HCT116 (cell line): ENCODE data around the gene TCP10L. TPM values are rescaled to one million over a fixed set of nuclear protein-coding genes. Genes with fewer than 3 reads are reported as not detected.

Experiments
- ATAC-seq: fragments of 200-7000 bp; cut with Tn5 transposase; 2 replicates; pipeline ENCODE4 v1.9.1; 2020; ENCODE audit warnings: mild to moderate bottlenecking, moderate library complexity
- BruUV-seq: library from RNA; stranded (reverse); fragments of 400-500 nt; replicated peaks from 2 replicates; lab custom pipeline; 2021; lab: Mats Ljungman, UMichigan
- CTCF ChIA-PET: fragments of 300-600 bp; sonication (Branson Sonifier 250); formaldehyde crosslinking; loops from one replicate; lab custom pipeline; 2021; ENCODE audit warnings: antibody characterized with exemption; lab: Charles Lee
- POLR2A ChIA-PET: fragments of 300-600, 350-600 bp; sonication (Branson Sonifier 250); formaldehyde crosslinking; loops from one replicate; lab custom pipeline; 2021; ENCODE audit warnings: antibody characterized with exemption; lab: Charles Lee
- RAD21 ChIA-PET, 2 experiments: fragments of 300-600 bp; sonication (Branson Sonifier 250); formaldehyde crosslinking; loops; one replicate each; lab custom pipeline; 2023; ENCODE audit warnings: low total read pairs in 2 of 2; ENCODE audit not compliant: uncharacterized antibody in 2 of 2, unreplicated experiment in 2 of 2, low non-redundant PET in 1 of 2; lab: Charles Lee
- DNase-seq: peaks from one replicate; pipeline ENCODE4 v3.0.0-alpha.2; 2010; ENCODE audit warnings: low read depth, low spot score
- H2AFZ ChIP-seq: fragments of 200-600 bp; shearing (Covaris generic), sonication (generic); 2 replicates; pipeline ENCODE4 v1.6.1; 2017; ENCODE audit warnings: low read depth, mixed run types, mixed read lengths, antibody characterized with exemption, low read length; ENCODE audit not compliant: poor library complexity, severe bottlenecking
- H3K27ac ChIP-seq: 2 replicates; pipeline ENCODE4 v1.5.1; 2012; ENCODE audit warnings: low read depth, low read length
- H3K27me3 ChIP-seq: fragments of 200-600 bp; sonication (generic); 2 replicates; pipeline ENCODE4 v1.6.1; 2016; ENCODE audit warnings: mixed run types, low read length, mixed read lengths; ENCODE audit not compliant: insufficient read depth
- H3K36me3 ChIP-seq, 2 experiments: fragments of 200-500 bp in 1 of 2; fragments of 200-600 bp in 1 of 2; sonication (Bioruptor generic) in 1 of 2; sonication (generic) in 1 of 2; 2 replicates each; pipeline versions ENCODE4 v1.5.1 to v1.6.1; 2014 to 2016; ENCODE audit warnings: low read length in 2 of 2, inconsistent platforms in 1 of 2, mixed read lengths in 1 of 2, mixed run types in 1 of 2; ENCODE audit not compliant: insufficient read depth in 2 of 2, control insufficient read depth in 1 of 2
- H3K4me1 ChIP-seq, 2 experiments: fragments of 200-600 bp in 1 of 2; sonication (generic) in 1 of 2; 2 replicates each; pipeline versions ENCODE4 v1.5.1 to v1.6.1; 2012 to 2017; ENCODE audit warnings: low read length in 2 of 2, inconsistent platforms in 1 of 2, mild to moderate bottlenecking in 1 of 2, mixed read lengths in 1 of 2, mixed run types in 1 of 2, moderate library complexity in 1 of 2; ENCODE audit not compliant: insufficient read depth in 2 of 2, control insufficient read depth in 1 of 2
- H3K4me2 ChIP-seq: fragments of 200-600 bp; sonication (generic); 2 replicates; pipeline ENCODE4 v1.6.1; 2017; ENCODE audit warnings: mixed run types, low read length, mixed read lengths
- H3K4me3 ChIP-seq, 2 experiments: fragments of 200-600 bp in 1 of 2; sonication (generic) in 1 of 2; replicated peaks in 1 of 2; 2 replicates each; pipeline ENCODE4 v1.5.1; 2011 to 2016; ENCODE audit warnings: low read length in 2 of 2, control low read depth in 1 of 2, low read depth in 1 of 2, mild to moderate bottlenecking in 1 of 2, mixed read lengths in 1 of 2, mixed run types in 1 of 2
- H3K79me2 ChIP-seq: fragments of 200-600 bp; sonication (generic); 2 replicates; pipeline ENCODE4 v1.6.1; 2017; ENCODE audit warnings: mild to moderate bottlenecking, mixed run types, low read length, moderate library complexity, mixed read lengths; ENCODE audit not compliant: insufficient read depth
- H3K9ac ChIP-seq: fragments of 200-600 bp; sonication (generic); 2 replicates; pipeline ENCODE4 v1.6.1; 2016; ENCODE audit warnings: low read length, mixed read lengths
- H3K9me2 ChIP-seq: fragments of 200-600 bp; sonication (generic), shearing (Covaris generic); 2 replicates; pipeline ENCODE4 v1.6.1; 2017; ENCODE audit warnings: mixed run types, mild to moderate bottlenecking, moderate library complexity; ENCODE audit not compliant: insufficient read depth
- H3K9me3 ChIP-seq, 2 experiments: fragments of 200-500 bp in 1 of 2; fragments of 200-600 bp in 1 of 2; sonication (Bioruptor generic) in 1 of 2; sonication (generic) in 1 of 2; 2 replicates each; pipeline ENCODE4 v1.6.1; 2014 to 2017; ENCODE audit warnings: low read length in 2 of 2, mixed read lengths in 2 of 2, inconsistent platforms in 1 of 2, low read depth in 1 of 2, mild to moderate bottlenecking in 1 of 2, mixed run types in 1 of 2, moderate library complexity in 1 of 2; ENCODE audit not compliant: control insufficient read depth in 1 of 2, insufficient read depth in 1 of 2
- H4K20me1 ChIP-seq: fragments of 200-600 bp; sonication (generic), shearing (Covaris generic); 2 replicates; pipeline ENCODE4 v1.6.1; 2017; ENCODE audit warnings: mixed run types, mild to moderate bottlenecking, moderate library complexity; ENCODE audit not compliant: insufficient read depth
- CEBPB ChIP-seq: IDR thresholded peaks from 2 replicates; pipeline ENCODE4 v1.6.1; 2012; ENCODE audit warnings: low read depth
- EGR1 ChIP-seq: IDR thresholded peaks from 2 replicates; pipeline ENCODE4 v1.6.1; 2012; ENCODE audit warnings: low read depth
- EZH2 ChIP-seq: fragments of 200-600 bp; sonication (generic); IDR thresholded peaks from 2 replicates; pipeline ENCODE4 v1.6.1; 2017; ENCODE audit warnings: antibody characterized with exemption, mixed run types
- JUND ChIP-seq: IDR thresholded peaks from 2 replicates; pipeline ENCODE4 v1.6.1; 2012
- POLR2A ChIP-seq: IDR thresholded peaks from 2 replicates; pipeline ENCODE4 v1.7.0; 2011; ENCODE audit warnings: borderline replicate concordance; ENCODE audit not compliant: insufficient read depth, insufficient read length; ENCODE audit errors: extremely low read depth
- POLR2AphosphoS5 ChIP-seq: IDR thresholded peaks from 2 replicates; pipeline ENCODE4 v1.6.1; 2011; ENCODE audit warnings: mild to moderate bottlenecking, low read depth, low read length, moderate library complexity
- SIN3A ChIP-seq: IDR thresholded peaks from 2 replicates; pipeline ENCODE4 v1.6.1; 2012; ENCODE audit warnings: low read depth
- SP1 ChIP-seq: IDR thresholded peaks from 2 replicates; pipeline ENCODE4 v1.6.1; 2012; ENCODE audit warnings: low read depth
- SRF ChIP-seq: IDR thresholded peaks from 2 replicates; pipeline ENCODE4 v1.6.1; 2012; ENCODE audit warnings: low read depth
- TCF7L2 ChIP-seq: IDR thresholded peaks from 2 replicates; pipeline ENCODE4 v1.7.0; 2011; ENCODE audit warnings: borderline replicate concordance, inconsistent platforms; ENCODE audit not compliant: insufficient read depth, insufficient read length; ENCODE audit errors: extremely low read depth
- ZNF274 ChIP-seq: fragments of 200-500 bp; sonication (Bioruptor generic); IDR thresholded peaks from 2 replicates; pipeline ENCODE4 v1.6.1; 2014; ENCODE audit warnings: mild to moderate bottlenecking, low read depth, low read length, inconsistent platforms
- intact Hi-C: fragments of 100-400 bp; cut with micrococcal nuclease; formaldehyde crosslinking; loops from 2 replicates; pipeline ENCODE4 v1.10.0; 2022
- total RNA-seq: library from RNA; stranded (reverse); gene quantifications from one replicate; pipeline ENCODE4 v1.2.1, GENCODE V29; 2021; ENCODE audit not compliant: unreplicated experiment
- TF ChIP-seq, protein P1 (sequence below): IDR thresholded peaks from 2 replicates; pipeline ENCODE4 v1.6.1; 2012; ENCODE audit warnings: low read depth

The TCP10L gene
- total RNA-seq, 1 experiment from 2014 or later, result 0.07 TPM

DNA sequence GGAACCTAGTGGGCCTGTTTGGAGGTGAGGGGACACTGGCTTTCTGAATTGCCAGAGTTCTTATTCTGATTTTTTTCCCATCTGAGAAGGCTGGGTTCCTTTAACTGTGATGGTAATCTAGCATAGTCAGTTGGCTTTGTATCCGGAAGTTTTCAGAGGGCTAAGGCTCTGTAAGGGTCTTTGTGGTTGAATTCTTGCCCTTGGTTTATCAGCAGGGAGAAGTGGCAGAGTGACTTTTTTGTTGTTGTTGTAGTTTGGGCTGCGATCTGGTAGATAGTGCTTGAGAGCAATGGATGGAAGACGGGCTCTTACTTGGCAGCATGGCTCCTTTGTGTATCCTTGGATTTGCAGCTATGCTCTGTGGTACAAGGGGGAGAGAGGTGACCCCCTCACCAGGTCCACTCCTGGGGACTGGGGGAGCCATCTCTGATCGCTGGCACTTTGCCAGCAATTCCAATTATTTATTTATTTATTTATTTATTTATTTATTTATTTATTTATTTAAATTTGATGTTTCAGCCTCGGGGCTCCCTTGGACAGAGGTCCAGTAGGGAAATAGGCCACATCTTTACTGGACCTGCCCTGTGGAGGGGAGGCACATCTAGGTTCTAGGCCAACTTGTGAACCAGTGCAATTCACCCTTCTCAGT is 18.5 kb downstream of the TCP10L start (continued):
- TF ChIP-seq TCF7L2, result no peak

DNA sequence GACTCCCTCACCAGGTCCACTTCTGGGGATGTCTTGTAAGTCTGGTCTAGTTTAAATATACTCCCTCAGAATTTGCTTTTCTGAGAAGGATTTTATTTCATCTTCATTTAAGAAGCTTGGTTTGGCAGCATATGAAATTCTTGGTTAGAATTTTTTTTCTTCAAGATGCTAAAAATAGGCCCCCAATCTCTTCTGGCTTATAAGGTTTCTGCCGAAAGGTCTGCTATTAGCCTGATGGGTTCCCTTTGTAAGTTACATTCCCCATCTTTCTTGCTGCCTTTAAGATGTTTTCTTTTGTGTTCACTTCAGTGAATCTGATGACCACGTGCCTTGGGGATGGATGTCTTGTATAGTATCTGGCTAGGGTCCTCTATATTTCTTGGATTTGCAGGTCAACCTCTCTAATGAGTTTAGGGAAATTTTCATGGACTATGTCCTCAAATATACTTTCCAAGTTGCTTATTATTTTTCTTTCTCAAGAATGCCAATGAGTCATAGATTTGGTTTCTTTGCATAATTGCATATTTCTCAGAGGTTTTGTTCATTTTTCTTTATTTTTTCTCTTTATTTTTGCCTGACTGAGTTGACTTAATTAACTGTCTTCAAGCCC is 19.4 kb downstream of the TCP10L start:
- BruUV-seq, result no TSS peak
- no peak overlapping the region for H3K4me3 ChIP-seq
- H3K4me1 ChIP-seq, result peaks cover 10 to 18% of the 10 kb centered on the region in 2 experiments; a peak in 3 of 4 replicates
- no peak overlapping the region for H3K9ac ChIP-seq
- H3K36me3 ChIP-seq, result no peaks in the 10 kb centered on the region
- ChIA-PET RAD21 (no interaction called here), CTCF (no interaction called here), POLR2A (no interaction called here)
- no peak overlapping the region for H2AFZ ChIP-seq
- DNase-seq (no peak), ATAC-seq (no peak)
- no peak for TF ChIP-seq EZH2
- TF ChIP-seq EGR1, result no peak
- no peak for TF ChIP-seq JUND
- TF ChIP-seq, protein P1, sequence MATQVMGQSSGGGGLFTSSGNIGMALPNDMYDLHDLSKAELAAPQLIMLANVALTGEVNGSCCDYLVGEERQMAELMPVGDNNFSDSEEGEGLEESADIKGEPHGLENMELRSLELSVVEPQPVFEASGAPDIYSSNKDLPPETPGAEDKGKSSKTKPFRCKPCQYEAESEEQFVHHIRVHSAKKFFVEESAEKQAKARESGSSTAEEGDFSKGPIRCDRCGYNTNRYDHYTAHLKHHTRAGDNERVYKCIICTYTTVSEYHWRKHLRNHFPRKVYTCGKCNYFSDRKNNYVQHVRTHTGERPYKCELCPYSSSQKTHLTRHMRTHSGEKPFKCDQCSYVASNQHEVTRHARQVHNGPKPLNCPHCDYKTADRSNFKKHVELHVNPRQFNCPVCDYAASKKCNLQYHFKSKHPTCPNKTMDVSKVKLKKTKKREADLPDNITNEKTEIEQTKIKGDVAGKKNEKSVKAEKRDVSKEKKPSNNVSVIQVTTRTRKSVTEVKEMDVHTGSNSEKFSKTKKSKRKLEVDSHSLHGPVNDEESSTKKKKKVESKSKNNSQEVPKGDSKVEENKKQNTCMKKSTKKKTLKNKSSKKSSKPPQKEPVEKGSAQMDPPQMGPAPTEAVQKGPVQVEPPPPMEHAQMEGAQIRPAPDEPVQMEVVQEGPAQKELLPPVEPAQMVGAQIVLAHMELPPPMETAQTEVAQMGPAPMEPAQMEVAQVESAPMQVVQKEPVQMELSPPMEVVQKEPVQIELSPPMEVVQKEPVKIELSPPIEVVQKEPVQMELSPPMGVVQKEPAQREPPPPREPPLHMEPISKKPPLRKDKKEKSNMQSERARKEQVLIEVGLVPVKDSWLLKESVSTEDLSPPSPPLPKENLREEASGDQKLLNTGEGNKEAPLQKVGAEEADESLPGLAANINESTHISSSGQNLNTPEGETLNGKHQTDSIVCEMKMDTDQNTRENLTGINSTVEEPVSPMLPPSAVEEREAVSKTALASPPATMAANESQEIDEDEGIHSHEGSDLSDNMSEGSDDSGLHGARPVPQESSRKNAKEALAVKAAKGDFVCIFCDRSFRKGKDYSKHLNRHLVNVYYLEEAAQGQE, result no peak
- TF ChIP-seq CEBPB, result no peak
- no peak for TF ChIP-seq SP1
- no peak for TF ChIP-seq POLR2A
- no peak for TF ChIP-seq SRF
- TF ChIP-seq SIN3A, result no peak
- TF ChIP-seq ZNF274, result no peak
- TF ChIP-seq POLR2AphosphoS5, result no peak
- no peaks in the 10 kb centered on the region for H3K9me2 ChIP-seq
- no peak overlapping the region for H3K4me2 ChIP-seq
- intact Hi-C loops, result no loop called here
- H3K27ac ChIP-seq, result no peak overlapping the region
- no peaks in the 10 kb centered on the region for H4K20me1 ChIP-seq
- H3K79me2 ChIP-seq, result no peaks in the 10 kb centered on the region
- no peaks in the 10 kb centered on the region for H3K27me3 ChIP-seq
- no peaks in the 10 kb centered on the region; a peak in 1 of 4 replicates for H3K9me3 ChIP-seq
